Aortic smooth muscle cell (primary cell): ENCODE results near the gene RPEL1. TPM values are rescaled to one million over a fixed set of nuclear protein-coding genes. Genes with fewer than 3 reads are reported as not detected.

ENCODE experiments used
- total RNA-seq: library from RNA; depleted of rRNA; stranded (reverse); fragments of >200 nt; gene quantifications from 2 replicates; pipeline ENCODE4 v1.2.3, GENCODE V29; 2014

The RPEL1 gene
- total RNA-seq, result 0.12 TPM in 1 of 2 replicates, not detected in the other

GRCh38 chr10:103245587-103245986 is at the start of gene RPEL1:
RPEL1 (plus strand) TSS chr10:103245887; CDS start chr10:103245997, 110 bp downstream.

GRCh38 chr10:103276896-103277712 is 31.4 kb downstream of the RPEL1 start, which contains the start of gene INA:
INA (plus strand) TSS chr10:103277138; CDS start chr10:103277212, 74 bp downstream.

Other genes with a start within 250 kb of the RPEL1 start
- gene NT5C2, start 52.6 kb upstream of the RPEL1 start, total RNA-seq, result 82.0 and 103 TPM in 2 replicates
- 0.26 and 0.44 TPM in 2 replicates for gene INA, start 31.3 kb downstream of the RPEL1 start, total RNA-seq
- 10.9 and 13.1 TPM in 2 replicates for gene PCGF6, start 105.3 kb downstream of the RPEL1 start, total RNA-seq
- gene TAF5, start 122.1 kb downstream of the RPEL1 start, total RNA-seq, result 2.3 and 2.6 TPM in 2 replicates
- 149 and 155 TPM in 2 replicates for gene ATP5MK, start 150.6 kb downstream of the RPEL1 start, total RNA-seq
- gene PDCD11, start 150.7 kb downstream of the RPEL1 start, total RNA-seq, result 23.6 and 31.7 TPM in 2 replicates
- gene CALHM2, start 206.5 kb downstream of the RPEL1 start, total RNA-seq, result 30.1 and 38.6 TPM in 2 replicates
- gene CALHM1, start 213.0 kb downstream of the RPEL1 start, total RNA-seq, result not detected in 2 replicates
- gene CALHM3, start 233.4 kb downstream of the RPEL1 start, total RNA-seq, result not detected in 2 replicates
- under 0.01 TPM in 2 replicates for gene NEURL1, start 247.8 kb downstream of the RPEL1 start, total RNA-seq